Left colon (tissue), 2 donors: Measurements from ENCODE around the gene PROC. TPM values are rescaled to one million over a fixed set of nuclear protein-coding genes. Genes with fewer than 3 reads are reported as not detected.
"Not testable (repeated sequence)": the region's sequence is repeated elsewhere in the genome, so short reads cannot be mapped to it uniquely, and the experiment has no call there.

Experiments used
- ATAC-seq: fragments of 200-7000 bp; cut with Tn5 transposase; one replicate; pipeline ENCODE4 v1.9.1; 2020; ENCODE audit warnings: mild to moderate bottlenecking, moderate library complexity
- DNase-seq, 2 donors: peaks; one replicate each; pipeline ENCODE4 v3.0.0-alpha.2; 2020
- intact Hi-C, 2 donors: fragments of 100-400 bp; cut with DNase I in 1 of 2; cut with micrococcal nuclease in 1 of 2; formaldehyde crosslinking; loops; one replicate each; pipeline versions ENCODE4 v1.11.2 to v1.14.0; 2022; cut with DNase I, micrococcal nuclease
- total RNA-seq, 2 donors: library from RNA; stranded (reverse); fragmentation: NEBNext Ultra II Directional; extraction: Animal tissue kit (Norgen Biotek cat#: 25700); gene quantifications; one replicate each; pipeline ENCODE4 v1.2.1, GENCODE V29; 2021
- donor health status: DM: no; HTN: no; CAD: no.
- donor health status: DM: yes; HTN: yes; CAD: no.

Gene PROC
- total RNA-seq, 2 donors from 2014 or later = 2.9 to 3.6 TPM

GRCh38 chr2:127449414-127449813, 31.2 kb downstream of the PROC start:
- intact Hi-C loops = no loop called here

GRCh38 chr2:127449898-127450297, 31.7 kb downstream of the PROC start:
- ATAC-seq (no peak), DNase-seq (no peak)
- intact Hi-C loops = no loop called here

More at GRCh38 chr2:127449414-127449813, 31.2 kb downstream of the PROC start:
- no peak for DNase-seq
- no peak for ATAC-seq

- intact Hi-C loops = no loop called here
- ATAC-seq (no peak), DNase-seq (no peak)
Observed at GRCh38 chr2:127451981-127452380, 33.8 kb downstream of the PROC start.

DNA sequence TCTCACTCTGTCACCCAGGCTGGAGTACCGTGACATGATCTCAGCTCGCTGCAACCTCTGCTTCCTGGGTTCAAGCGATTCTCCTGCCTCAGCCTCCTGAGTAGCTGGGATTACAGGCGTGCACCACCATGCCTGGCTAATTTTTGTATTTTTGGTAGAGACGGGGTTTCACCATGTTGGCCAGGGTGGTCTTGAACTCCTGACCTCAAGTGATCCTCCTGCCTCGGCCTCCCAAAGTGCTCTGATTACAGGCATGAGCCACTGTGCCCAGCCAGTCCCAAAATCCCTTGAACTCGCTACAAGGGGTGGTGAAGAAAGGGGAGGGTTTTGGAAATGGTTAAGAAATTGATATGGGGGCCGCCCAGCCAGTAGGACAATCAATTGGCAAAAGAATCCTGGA, 34.2 kb downstream of the PROC start:
- intact Hi-C loops, DNase-seq, ATAC-seq: not testable (repeated sequence)

DNA sequence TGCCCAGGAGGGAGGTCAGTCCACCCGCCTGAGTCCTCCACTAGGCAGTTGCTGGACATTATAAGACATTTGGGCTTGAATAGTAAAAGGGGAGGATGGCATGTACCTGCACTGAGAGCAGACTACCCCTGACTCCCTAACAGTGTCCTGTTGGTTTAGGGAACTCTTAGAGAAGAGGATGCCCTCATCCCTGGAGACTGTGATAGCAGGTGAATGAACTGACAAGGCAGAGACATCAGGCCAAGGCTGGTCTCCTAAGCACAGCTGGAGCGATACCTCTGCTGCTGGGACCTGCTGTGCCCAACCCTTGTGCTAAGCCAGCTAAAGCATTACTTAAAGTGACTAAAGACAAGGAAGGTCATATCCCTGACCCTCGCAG, 34.8 kb downstream of the PROC start:
- ATAC-seq = no peak
- DNase-seq = no peak
- intact Hi-C loops = no loop called here

DNA sequence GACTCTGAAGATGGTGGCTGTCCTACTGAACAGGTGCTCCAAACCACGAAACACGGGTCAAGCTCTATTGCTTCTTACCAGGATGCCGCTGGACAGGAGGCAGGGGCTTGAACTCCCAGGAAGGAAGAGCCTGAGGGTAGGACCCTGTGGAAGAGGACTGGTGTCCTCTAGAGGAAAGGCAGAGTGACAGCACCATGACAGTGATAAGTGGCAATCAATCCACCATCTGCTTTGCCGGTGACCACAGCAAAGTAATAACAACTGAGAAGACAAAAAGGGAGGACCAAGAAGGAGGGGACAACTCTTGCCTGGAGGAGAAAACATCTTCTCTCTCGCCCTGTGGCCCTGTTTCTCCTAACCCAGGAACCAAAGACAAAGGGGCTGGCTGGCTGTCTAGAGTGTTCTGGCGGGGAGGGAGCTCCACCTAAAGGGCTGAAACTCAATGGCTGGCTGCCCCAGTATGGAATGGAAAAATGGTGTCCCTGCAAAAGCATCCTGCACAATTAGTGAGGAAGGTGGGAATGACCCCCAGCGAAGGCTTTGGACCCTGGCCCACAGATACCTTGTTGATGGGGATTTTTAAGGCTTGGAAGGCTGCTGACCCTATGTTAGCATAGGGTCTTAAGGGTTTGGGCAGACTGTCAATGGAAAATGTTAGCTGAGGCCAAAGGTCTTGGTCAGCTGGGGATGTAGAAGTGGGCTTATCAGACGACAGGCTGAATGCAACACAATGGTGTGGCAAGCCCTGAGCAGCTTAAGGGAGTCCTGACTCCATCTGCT, 35.4 kb downstream of the PROC start:
- DNase-seq (no peak), ATAC-seq (no peak)
- intact Hi-C loops = no loop called here

GRCh38 chr2:127454595-127455565, 36.7 kb downstream of the PROC start:
- peak; percentile 94 for ATAC-seq

DNA sequence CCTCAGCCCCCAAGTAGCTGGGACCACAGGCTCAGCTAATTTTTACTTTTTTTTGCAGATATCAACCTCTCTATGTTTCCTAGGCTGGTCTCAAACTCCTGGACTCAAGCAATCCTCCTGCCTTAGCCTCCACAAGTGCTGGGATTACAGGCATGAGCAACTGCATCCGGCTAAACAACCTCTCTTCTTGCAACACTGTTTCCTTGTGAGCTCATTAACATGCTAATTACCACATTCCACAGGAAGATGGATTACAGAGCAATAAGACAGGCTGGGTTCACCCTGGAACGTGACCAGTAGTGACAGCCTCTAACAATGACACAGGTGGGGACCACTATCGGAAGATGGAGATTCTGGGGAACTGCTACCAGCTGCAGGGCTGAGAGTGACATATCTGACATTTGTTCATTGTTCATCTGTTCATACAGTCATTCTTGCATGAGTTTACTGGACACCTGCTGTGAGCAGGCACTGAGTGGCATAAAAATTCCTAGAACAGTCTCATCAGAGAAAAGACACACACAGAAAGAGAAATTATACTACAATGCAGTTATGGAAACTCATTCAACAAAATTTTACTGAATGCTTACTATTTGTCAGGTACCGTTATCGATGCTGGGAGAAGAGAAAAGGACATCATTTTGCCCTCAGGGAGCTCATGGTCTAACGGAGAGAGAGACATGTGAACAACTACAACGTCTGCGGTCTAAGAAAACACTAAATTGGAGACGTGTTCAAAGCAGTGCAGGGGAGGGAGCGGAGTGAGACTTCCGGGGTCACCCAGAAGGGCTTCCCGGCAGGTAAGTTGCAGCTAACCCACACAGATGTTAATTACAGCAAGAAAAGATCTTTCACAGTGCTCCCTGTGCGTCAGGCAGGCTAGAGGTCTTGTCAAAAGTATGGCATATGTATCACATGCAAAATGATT, 37.6 kb downstream of the PROC start:
- peak; percentile 77 for ATAC-seq

More at GRCh38 chr2:127454595-127455565, 36.7 kb downstream of the PROC start:
- DNase-seq = peak; percentile 85 to 90
- intact Hi-C loops = no loop called here

GRCh38 chr2:127456960-127457359, 38.7 kb downstream of the PROC start:
- DNase-seq = no peak
- intact Hi-C loops = no loop called here

More for the DNA sequence above, 37.6 kb downstream of the PROC start:
- intact Hi-C loops = no loop called here
- peak; percentile 38 to 57 for DNase-seq

GRCh38 chr2:127462461-127462860, 44.2 kb downstream of the PROC start:
- intact Hi-C loops = no loop called here
- no peak for ATAC-seq

More at GRCh38 chr2:127456960-127457359, 38.7 kb downstream of the PROC start:
- no peak for ATAC-seq

DNA sequence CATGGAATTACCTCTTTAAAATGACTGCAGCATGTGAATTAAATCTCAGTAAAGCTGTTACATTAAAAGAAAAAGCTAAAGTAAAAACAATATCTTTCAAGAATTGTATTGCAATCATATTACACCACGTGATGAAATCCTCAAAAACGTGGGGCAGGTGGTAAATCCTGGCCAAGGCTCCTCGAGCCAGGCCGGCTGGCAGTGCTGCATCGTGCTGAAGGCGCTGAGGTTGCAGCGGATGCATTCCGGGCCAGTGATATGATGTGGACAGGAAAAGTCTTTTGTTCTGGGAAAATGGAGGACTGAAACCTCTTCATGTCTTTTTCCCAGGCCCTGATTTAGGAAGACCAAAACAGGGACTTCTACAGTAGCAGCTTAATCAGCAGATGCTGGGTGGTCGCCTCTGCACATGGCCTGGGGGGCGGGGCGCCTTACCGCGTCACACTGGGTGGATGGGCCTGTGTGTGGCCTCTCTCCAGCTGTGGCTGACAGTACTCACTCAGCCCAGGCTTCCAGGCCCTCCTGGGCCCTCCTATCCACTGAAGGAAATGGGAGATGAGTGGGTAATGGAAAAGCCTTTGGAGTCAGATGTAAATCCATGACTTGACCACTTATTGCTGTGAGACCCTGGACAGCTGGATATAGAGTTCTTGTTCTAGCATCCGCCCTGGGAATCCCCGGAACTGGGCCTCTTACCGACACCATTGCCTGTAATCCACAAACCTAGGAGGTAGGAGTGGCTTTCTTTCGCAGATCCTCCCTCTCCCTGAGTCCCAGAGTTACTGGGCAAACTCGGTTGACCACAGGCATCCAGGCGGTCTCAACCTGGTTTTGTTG, 45.1 kb downstream of the PROC start:
- DNase-seq (no peak), ATAC-seq (no peak)
- intact Hi-C loops = no loop called here

More at GRCh38 chr2:127462461-127462860, 44.2 kb downstream of the PROC start:
- no peak for DNase-seq

DNA sequence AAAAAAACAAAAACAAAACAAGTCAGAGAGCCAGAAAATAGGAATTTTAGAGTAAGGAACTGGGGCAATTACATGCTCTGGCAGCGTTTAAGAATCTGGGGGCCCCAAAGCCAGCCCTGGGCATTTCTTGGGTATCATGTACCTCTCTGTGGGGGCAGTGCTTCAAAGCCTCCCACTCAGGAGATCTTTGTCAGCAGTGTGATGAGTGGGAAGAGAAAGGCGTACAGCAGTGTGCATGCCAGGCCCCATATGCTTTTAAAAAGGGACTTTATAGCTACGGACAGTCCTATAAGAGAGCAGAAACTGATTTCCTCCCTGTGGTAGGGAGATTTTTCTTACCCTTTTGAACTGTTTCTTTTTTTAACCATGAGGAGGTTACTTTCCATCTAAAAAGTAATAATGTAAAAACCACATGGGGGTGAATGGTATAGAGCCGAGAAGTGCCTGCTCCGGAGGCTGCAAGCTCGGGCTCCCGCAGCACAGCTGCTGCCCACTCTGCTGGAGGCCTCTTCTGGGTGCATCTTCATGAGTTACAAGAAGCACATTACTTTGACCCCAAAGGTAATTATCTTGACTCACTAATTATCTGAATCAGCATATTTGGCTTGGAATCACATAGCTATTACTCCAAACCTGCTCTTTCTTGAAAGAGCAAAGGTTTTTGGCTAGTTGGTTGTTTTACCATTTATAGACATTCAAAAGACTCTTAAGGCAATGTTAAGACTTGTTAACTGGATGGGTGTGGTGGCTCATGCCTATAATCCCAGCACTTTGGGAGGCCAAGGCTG, 46.4 kb downstream of the PROC start:
- peak; percentile 69 for ATAC-seq
- DNase-seq = no peak
- intact Hi-C loops = no loop called here

- ATAC-seq = no peak
- no peak for DNase-seq
- intact Hi-C loops = no loop called here
Observed at GRCh38 chr2:127465258-127465657, 47.0 kb downstream of the PROC start.

- ATAC-seq (no peak), DNase-seq (no peak)
- intact Hi-C loops = no loop called here
Observed at GRCh38 chr2:127469051-127469450, 50.8 kb downstream of the PROC start.

- DNase-seq = no peak
- no peak for ATAC-seq
- intact Hi-C loops = loop anchor here in 1 of 2 donors (10.0 kb wide), 1 partner anchor 145 kb away; no protein-coding TSS in a partner anchor
Observed at GRCh38 chr2:127469974-127470373, 51.7 kb downstream of the PROC start.

- intact Hi-C loops = loop anchor here in 1 of 2 donors (10.0 kb wide), 1 partner anchor 147 kb away; no protein-coding TSS in a partner anchor
- peak; percentile 91 for ATAC-seq
- peak; percentile 35 to 45 for DNase-seq
Observed at GRCh38 chr2:127471286-127471988, 53.2 kb downstream of the PROC start.
